Measurements from ENCODE around the gene HOMER2.

DNA sequence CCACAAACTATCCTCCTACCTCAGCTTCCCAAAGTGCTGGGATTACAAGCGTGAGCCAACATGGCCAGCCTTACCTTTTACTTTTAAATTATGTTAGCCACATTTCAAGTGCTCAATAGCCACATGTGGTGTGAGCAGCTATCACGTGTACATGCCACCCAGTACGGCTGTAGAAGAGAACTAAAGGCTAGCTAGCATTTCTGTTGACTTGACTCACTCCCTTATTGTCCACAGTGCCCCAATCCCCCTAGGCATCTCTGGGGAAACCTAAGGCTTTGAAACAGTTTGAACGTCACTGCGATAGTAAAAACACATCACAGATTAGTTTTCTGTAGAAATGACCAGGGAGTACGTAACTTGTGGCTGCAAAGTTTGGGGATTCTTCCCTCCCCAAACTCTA, 46.9 kb upstream of the HOMER2 start:
- TF ChIP-seq, protein P1, sequence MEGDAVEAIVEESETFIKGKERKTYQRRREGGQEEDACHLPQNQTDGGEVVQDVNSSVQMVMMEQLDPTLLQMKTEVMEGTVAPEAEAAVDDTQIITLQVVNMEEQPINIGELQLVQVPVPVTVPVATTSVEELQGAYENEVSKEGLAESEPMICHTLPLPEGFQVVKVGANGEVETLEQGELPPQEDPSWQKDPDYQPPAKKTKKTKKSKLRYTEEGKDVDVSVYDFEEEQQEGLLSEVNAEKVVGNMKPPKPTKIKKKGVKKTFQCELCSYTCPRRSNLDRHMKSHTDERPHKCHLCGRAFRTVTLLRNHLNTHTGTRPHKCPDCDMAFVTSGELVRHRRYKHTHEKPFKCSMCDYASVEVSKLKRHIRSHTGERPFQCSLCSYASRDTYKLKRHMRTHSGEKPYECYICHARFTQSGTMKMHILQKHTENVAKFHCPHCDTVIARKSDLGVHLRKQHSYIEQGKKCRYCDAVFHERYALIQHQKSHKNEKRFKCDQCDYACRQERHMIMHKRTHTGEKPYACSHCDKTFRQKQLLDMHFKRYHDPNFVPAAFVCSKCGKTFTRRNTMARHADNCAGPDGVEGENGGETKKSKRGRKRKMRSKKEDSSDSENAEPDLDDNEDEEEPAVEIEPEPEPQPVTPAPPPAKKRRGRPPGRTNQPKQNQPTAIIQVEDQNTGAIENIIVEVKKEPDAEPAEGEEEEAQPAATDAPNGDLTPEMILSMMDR (IDR thresholded peaks at IDR 0.05; ENCODE audit: low read depth, low read length, missing input control) = no peak
- no peak for TF ChIP-seq GABPA (IDR thresholded peaks at IDR 0.05 in 1 of 2, conservative IDR thresholded peaks at IDR 0.05 in 1 of 2)
- no peak for TF ChIP-seq YY1 (IDR thresholded peaks at IDR 0.05)
- no peak for TF ChIP-seq HNF4A (conservative IDR thresholded peaks at IDR 0.05)
- TF ChIP-seq TAF1 (conservative IDR thresholded peaks at IDR 0.05) = no peak
- TF ChIP-seq RAD21 (IDR thresholded peaks at IDR 0.05) = no peak
